Measurements from ENCODE around the gene HEXIM2.

DNA sequence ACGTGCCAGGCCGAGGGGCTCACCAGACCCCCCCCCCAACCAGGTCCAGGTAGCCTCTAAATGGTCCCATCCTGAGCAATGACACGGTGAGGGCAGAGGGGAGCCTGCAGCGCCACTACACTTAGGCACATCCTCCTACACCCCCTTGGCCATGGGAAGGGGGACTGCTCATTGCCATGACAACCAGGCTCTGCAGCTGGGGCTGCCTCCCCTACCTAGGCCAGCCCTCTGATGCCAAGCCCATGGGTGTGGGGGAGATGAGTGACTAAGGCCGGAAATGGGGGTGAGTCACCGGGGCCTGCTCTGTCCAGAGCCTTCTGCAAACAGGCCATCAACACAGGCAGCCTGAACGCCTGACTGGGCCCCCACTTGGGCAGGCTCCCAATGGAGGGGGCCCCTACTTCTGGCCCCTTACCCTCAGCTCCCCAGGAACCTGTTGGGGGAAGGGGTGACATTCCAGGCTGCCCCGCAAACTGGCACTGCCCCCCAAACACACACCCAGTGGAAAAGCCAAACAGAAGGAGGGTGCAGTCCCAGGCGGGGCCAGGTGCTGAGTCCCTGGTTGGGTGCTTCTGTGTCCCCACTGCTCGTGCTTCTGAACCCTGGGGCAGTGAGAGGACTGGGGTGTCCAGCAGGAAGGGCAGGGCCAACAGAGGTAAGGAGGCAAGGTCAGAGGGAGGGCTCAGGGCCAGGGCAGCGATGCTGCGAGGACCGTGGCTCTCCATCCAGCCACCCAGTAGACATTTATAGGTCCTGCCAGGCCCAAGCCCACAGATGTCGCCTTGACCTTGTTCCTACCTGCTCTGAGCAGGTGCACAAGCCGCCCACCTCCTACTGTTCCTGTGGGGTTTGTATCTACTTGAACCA, 37.5 kb upstream of the HEXIM2 start:
- TF ChIP-seq, protein P1, sequence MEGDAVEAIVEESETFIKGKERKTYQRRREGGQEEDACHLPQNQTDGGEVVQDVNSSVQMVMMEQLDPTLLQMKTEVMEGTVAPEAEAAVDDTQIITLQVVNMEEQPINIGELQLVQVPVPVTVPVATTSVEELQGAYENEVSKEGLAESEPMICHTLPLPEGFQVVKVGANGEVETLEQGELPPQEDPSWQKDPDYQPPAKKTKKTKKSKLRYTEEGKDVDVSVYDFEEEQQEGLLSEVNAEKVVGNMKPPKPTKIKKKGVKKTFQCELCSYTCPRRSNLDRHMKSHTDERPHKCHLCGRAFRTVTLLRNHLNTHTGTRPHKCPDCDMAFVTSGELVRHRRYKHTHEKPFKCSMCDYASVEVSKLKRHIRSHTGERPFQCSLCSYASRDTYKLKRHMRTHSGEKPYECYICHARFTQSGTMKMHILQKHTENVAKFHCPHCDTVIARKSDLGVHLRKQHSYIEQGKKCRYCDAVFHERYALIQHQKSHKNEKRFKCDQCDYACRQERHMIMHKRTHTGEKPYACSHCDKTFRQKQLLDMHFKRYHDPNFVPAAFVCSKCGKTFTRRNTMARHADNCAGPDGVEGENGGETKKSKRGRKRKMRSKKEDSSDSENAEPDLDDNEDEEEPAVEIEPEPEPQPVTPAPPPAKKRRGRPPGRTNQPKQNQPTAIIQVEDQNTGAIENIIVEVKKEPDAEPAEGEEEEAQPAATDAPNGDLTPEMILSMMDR (conservative IDR thresholded peaks at IDR 0.05; ENCODE audit: low read depth, low read length): no peak
- TF ChIP-seq EZH2 (IDR thresholded peaks at IDR 0.05; ENCODE audit: low read length, unreplicated experiment): no peak

Data from PC-3 (cell line).